ENCODE data around the gene SPATA6L. TPM values are rescaled to one million over a fixed set of nuclear protein-coding genes. Genes with fewer than 3 reads are reported as not detected.
A peak's percentile ranks its signal among the peaks of the same experiment; 100 is the strongest.

Gene SPATA6L
- total and polyA plus RNA-seq, 2 of the 13 experiments (the other 11 are each of a cell fraction or from before 2014, with no cell fraction given): 1.1 to 1.9 TPM

DNA sequence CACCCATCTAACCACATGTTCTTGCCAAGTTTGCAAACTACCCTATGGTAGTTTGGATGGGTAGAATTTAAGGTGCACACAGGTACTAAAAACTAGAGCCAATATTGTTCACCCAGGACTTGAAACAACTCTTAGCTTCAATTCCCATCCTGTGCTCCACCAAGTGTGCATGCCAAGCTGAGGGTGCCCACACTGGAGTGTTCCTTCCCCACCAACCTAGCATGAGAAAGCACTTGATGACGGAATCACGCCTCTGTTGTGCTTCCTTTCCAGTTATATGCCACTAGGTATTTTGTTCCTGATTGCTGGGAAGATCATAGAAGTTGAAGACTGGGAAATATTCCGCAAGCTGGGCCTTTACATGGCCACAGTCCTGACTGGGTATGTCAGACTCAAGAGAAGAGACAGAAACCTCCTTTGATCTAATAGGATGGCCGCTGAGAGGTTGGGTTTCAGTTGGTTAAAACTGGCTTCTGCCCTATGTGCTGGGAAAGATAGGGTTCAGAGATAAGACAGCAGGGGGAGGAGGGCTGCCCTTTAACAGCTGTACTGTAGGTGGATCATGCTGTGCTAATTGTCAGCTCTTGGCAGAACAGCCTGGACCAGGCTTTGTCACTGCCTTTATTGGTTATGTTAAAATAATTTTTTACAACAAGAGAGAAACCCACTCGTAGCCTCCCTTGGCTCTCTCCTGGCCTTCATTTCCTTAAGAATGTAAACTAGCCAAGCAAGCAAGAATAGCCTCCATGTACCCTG, 92.5 kb downstream of the SPATA6L start (continued):
- TF ChIP-seq, protein P1, sequence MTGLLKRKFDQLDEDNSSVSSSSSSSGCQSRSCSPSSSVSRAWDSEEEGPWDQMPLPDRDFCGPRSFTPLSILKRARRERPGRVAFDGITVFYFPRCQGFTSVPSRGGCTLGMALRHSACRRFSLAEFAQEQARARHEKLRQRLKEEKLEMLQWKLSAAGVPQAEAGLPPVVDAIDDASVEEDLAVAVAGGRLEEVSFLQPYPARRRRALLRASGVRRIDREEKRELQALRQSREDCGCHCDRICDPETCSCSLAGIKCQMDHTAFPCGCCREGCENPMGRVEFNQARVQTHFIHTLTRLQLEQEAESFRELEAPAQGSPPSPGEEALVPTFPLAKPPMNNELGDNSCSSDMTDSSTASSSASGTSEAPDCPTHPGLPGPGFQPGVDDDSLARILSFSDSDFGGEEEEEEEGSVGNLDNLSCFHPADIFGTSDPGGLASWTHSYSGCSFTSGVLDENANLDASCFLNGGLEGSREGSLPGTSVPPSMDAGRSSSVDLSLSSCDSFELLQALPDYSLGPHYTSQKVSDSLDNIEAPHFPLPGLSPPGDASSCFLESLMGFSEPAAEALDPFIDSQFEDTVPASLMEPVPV (CRISPR knock-in tag; IDR thresholded peaks at IDR 0.05): no peak

DNA sequence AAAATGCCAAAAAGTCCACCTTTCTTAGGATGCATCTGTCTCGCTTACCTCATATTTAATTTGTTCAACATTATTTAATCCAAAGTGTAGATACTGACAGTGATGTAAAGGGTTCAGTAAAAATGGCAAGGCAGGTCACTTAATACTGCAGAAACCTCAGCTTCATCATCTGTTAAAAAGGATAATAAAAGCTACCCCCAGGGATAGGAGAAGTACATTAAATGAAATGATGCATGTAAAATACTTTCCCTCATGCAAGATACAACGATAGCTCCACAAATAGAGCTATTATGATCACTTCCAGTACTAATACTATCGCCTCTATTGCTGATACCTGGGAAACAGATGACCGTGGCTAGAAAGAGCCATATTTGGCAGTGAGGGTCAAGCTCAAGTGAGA, 93.1 kb downstream of the SPATA6L start:
- Histone ChIP-seq H3K36me3 (replicated peaks in 1 of 2; ENCODE audit: control insufficient read depth in 1 of 2, insufficient read depth in 2 of 2, low read length in 2 of 2) (no peaks in the 10 kb centered on the region), H3K27me3 (ENCODE audit: control insufficient read depth in 1 of 2, insufficient read depth in 2 of 2, low read length in 2 of 2) (peaks cover 0 to 1% of the 10 kb centered on the region in 2 experiments; a peak in 1 of 5 replicates), H3K9me3 (ENCODE audit: low read length) (no peaks in the 10 kb centered on the region), H3K9ac (ENCODE audit: insufficient read depth, low read depth, low read length) (no peak overlapping the region), H3K27ac (ENCODE audit: extremely low read length, insufficient read depth, low read length) (no peak overlapping the region), H4K20me1 (ENCODE audit: insufficient read depth, low read length) (no peaks in the 10 kb centered on the region), H3K4me1 (ENCODE audit: insufficient read depth, low read length) (no peaks in the 10 kb centered on the region), H3K4me2 (ENCODE audit: low read depth, low read length) (no peak overlapping the region), H2AFZ (ENCODE audit: low read length) (no peak overlapping the region), H3K4me3 (replicated peaks in 1 of 3; ENCODE audit: insufficient read depth in 1 of 3, low read depth in 2 of 3, low read length in 3 of 3) (no peak overlapping the region), H3K79me2 (ENCODE audit: insufficient read depth, low read length) (no peaks in the 10 kb centered on the region)
- FAIRE-seq (no peak), DNase-seq (ENCODE audit: low spot score) (no peak), ATAC-seq (no peak)
- no TSS peak for BruUV-seq (replicated peaks)
- intact Hi-C loops (cut with micrococcal nuclease; ENCODE audit: unreplicated experiment) (loop anchor here (10.0 kb wide), 1 partner anchor 58 kb away; no protein-coding TSS in a partner anchor), in situ Hi-C loops (cut with HindIII; ENCODE audit: extremely low pct_ligation_motif_present, low pct_unique_long_range_greater_than_20kb) (no loop called here)
- CTCF ChIA-PET (ENCODE audit: low intra/inter-chr PET ratio, low total read pairs): no interaction called here
- 23% methylated on average over 4 of the region's 4 CpGs for WGBS (ENCODE audit: low lambda C conversion rate)
- POLR2A ChIA-PET: no interaction called here
- TF ChIP-seq KLF9 (CRISPR knock-in tag; IDR thresholded peaks at IDR 0.05; ENCODE audit: low read depth) (no peak), SRF (IDR thresholded peaks at IDR 0.05; ENCODE audit: low read depth, low read length) (0 out of 2 replicates have a peak, but pooled peaks have one; percentile 42)

Measured in HepG2 (cell line).